BE2C (cell line): ENCODE measurements around the gene FOLR3.

Source experiments
- DNase-seq: peaks from one replicate; pipeline ENCODE4 v3.0.0-alpha.2; 2020
- H3K27me3 ChIP-seq: fragments of 250-450 bp; sonication (Bioruptor Pico); 2 replicates; pipeline ENCODE4 v1.5.1; 2020; ENCODE audit warnings: mild to moderate bottlenecking
- H3K36me3 ChIP-seq: fragments of 250-450 bp; sonication (Bioruptor Pico); 2 replicates; pipeline ENCODE4 v1.5.1; 2020; ENCODE audit warnings: mild to moderate bottlenecking
- H3K4me1 ChIP-seq: fragments of 250-450 bp; sonication (Bioruptor Pico); 2 replicates; pipeline ENCODE4 v1.5.1; 2020
- H3K4me3 ChIP-seq: 2 replicates; pipeline ENCODE4 v1.5.1; 2011; ENCODE audit warnings: low read depth, low read length
- H3K9me3 ChIP-seq: fragments of 250-450 bp; sonication (Bioruptor Pico); 2 replicates; pipeline ENCODE4 v1.5.1; 2020
- TF ChIP-seq, protein P1 (sequence below): IDR thresholded peaks from 2 replicates; pipeline ENCODE4 v1.5.1; 2012; ENCODE audit warnings: mild to moderate bottlenecking, low read depth, low read length

Gene FOLR3

DNA sequence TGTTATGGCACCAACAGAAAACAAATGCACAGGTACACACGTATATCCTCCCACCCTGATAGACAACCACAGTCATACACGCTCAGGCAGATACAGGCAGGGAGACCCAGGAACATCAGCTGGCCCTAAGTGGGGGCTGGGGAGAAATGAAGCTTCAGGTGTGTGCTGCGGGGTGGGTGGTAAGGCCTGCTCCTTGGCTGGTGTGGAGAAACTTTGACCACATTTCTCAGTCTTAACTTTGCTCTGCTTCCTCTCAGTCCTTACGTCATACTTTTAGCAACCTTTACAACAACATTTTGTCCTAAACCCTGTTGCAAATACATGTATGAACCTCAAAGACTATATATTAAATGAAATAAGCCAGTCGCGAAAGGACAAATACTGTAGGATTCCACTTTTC, 16.3 kb upstream of the FOLR3 start:
- H3K4me3 ChIP-seq, result no peak overlapping the region
- no peaks in the 10 kb centered on the region for H3K4me1 ChIP-seq
- H3K36me3 ChIP-seq, result no peaks in the 10 kb centered on the region
- no peaks in the 10 kb centered on the region for H3K9me3 ChIP-seq
- DNase-seq, result no peak
- TF ChIP-seq, protein P1, sequence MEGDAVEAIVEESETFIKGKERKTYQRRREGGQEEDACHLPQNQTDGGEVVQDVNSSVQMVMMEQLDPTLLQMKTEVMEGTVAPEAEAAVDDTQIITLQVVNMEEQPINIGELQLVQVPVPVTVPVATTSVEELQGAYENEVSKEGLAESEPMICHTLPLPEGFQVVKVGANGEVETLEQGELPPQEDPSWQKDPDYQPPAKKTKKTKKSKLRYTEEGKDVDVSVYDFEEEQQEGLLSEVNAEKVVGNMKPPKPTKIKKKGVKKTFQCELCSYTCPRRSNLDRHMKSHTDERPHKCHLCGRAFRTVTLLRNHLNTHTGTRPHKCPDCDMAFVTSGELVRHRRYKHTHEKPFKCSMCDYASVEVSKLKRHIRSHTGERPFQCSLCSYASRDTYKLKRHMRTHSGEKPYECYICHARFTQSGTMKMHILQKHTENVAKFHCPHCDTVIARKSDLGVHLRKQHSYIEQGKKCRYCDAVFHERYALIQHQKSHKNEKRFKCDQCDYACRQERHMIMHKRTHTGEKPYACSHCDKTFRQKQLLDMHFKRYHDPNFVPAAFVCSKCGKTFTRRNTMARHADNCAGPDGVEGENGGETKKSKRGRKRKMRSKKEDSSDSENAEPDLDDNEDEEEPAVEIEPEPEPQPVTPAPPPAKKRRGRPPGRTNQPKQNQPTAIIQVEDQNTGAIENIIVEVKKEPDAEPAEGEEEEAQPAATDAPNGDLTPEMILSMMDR, result no peak
- H3K27me3 ChIP-seq, result no peaks in the 10 kb centered on the region

- H3K4me3 ChIP-seq, result no peak overlapping the region
Observed at GRCh38 chr11:72120930-72121329, 14.6 kb upstream of the FOLR3 start.

DNA sequence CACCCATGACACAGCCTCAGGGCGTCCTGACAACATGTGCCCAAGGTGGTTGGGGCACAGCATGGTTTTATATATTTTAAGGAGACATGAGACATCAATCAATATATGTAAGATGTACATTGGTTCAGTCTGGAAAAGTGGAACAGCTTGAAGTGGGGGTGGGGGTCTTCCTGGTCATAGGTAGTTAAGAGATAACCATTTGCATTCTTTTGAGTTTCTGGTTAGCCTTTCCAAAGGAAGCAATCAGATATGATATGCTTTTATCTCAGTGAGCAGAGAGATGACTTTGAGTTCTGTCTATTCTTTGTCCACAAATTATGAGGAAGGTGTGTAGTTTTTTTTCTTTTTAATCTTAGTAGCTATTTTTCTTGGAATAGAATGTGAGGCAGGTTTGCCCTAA, 12.9 kb upstream of the FOLR3 start:
- Histone ChIP-seq H3K36me3 (no peaks in the 10 kb centered on the region), H3K4me3 (no peak overlapping the region), H3K4me1 (no peaks in the 10 kb centered on the region), H3K9me3 (no peaks in the 10 kb centered on the region), H3K27me3 (no peaks in the 10 kb centered on the region)
- no peak for DNase-seq
- TF ChIP-seq, protein P1, result no peak

More at GRCh38 chr11:72120930-72121329, 14.6 kb upstream of the FOLR3 start:
- Histone ChIP-seq H3K9me3 (no peaks in the 10 kb centered on the region), H3K36me3 (no peaks in the 10 kb centered on the region), H3K4me1 (no peaks in the 10 kb centered on the region), H3K27me3 (no peaks in the 10 kb centered on the region)
- no peak for DNase-seq
- TF ChIP-seq, protein P1, result no peak

DNA sequence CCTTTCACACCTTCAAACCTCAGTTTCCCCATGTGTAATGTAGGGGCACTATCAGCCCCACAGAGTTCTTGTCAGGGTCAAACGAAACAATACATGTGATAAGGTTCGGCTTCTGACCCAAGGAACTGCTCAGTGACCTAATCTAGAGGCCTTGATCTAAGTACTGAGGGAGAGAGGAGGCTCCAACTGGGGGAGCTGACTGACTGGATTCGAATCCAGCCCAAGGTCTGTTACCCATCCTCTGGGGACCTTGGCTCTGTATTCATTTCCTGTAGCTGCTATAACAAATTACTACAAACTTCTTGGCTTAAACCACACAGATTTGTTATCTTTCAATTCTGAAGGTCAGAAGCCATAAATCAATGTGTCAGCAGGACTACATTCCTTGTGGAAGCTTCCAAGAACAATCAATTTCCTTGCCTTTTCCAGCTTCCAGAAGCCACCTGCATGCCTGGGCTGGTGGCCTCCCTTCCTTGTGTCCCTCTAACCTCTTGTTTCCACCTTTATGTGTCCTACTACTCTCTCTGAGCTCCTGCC, 12.3 kb upstream of the FOLR3 start:
- no peaks in the 10 kb centered on the region for H3K36me3 ChIP-seq
- no peaks in the 10 kb centered on the region for H3K9me3 ChIP-seq
- H3K27me3 ChIP-seq, result no peaks in the 10 kb centered on the region
- no peak for DNase-seq
- H3K4me1 ChIP-seq, result no peaks in the 10 kb centered on the region
- no peak overlapping the region for H3K4me3 ChIP-seq
- TF ChIP-seq, protein P1, result no peak

DNA sequence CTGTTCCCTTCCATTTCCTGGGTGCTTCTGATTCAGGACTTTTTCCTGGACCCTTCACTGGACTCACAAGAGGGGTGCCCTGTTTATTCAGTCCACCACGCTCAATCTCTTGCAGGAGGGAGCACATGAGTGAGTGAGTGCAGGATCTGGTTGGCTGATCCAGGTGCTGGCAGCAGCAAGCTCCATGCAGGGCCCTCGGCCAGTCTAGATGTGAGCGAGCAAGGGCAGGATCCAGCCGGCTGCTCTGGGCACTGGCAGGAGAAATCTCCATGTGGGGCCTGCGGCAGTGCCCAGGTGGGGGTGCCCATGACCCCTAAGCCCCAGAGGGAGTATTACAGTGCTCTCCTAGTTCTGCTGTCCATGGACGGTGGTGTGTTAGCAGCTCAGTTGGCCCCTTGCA, 11.5 kb upstream of the FOLR3 start:
- TF ChIP-seq, protein P1, result no peak
- H3K9me3 ChIP-seq, result no peaks in the 10 kb centered on the region
- DNase-seq, result no peak

DNA sequence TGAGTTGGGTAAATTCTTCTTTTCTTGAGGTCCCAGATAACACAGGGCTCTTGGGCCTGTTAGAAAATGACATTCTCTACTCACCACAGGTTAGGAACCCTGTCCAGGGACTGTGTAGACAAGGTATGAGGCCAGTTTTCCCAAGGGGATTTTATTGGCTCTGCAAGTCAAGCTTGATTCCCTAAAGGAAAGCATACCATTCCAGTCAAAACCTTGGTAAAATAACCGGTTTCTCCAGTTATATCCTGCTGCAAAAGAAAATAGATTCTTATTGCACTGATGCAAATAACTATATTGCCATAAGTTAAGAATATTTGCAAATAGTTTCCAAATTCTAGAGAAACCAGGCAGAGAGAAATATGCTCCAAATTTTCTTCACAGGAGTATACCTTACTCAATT, 9.6 kb upstream of the FOLR3 start:
- Histone ChIP-seq H3K9me3 (no peaks in the 10 kb centered on the region), H3K36me3 (no peaks in the 10 kb centered on the region), H3K27me3 (no peaks in the 10 kb centered on the region), H3K4me3 (no peak overlapping the region), H3K4me1 (no peaks in the 10 kb centered on the region)
- TF ChIP-seq, protein P1, result no peak
- DNase-seq, result no peak

More for the DNA sequence above, 11.5 kb upstream of the FOLR3 start:
- H3K27me3 ChIP-seq, result no peaks in the 10 kb centered on the region
- H3K4me3 ChIP-seq, result no peak overlapping the region
- H3K4me1 ChIP-seq, result no peaks in the 10 kb centered on the region
- H3K36me3 ChIP-seq, result no peaks in the 10 kb centered on the region
